HG02588 (cell line): ENCODE measurements around the gene CPA2.

ENCODE experiments used
- ATAC-seq: cut with Tn5 transposase; IDR thresholded peaks from one replicate; pipeline ENCODE4 v1.9.1; 2021; ENCODE audit warnings: mild to moderate bottlenecking, moderate library complexity; ENCODE audit not compliant: unreplicated experiment

The CPA2 gene

GRCh38 chr7:130278860-130279259, 12.2 kb downstream of the CPA2 start:
- ATAC-seq: no peak

DNA sequence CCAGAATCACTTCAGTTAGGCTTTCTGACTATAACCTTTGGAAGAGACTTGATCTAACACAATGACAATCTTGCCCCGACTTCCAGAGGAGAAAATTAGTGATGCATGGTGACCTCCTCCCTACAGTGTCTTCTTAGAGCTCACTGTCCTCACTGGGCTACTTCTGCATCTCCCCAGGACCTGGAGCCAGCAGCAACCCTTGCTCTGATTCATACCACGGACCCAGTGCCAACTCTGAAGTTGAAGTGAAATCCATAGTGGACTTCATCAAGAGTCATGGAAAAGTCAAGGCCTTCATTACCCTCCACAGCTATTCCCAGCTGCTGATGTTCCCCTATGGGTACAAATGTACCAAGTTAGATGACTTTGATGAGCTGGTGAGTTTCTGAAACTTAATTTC, 12.6 kb downstream of the CPA2 start:
- no peak for ATAC-seq

DNA sequence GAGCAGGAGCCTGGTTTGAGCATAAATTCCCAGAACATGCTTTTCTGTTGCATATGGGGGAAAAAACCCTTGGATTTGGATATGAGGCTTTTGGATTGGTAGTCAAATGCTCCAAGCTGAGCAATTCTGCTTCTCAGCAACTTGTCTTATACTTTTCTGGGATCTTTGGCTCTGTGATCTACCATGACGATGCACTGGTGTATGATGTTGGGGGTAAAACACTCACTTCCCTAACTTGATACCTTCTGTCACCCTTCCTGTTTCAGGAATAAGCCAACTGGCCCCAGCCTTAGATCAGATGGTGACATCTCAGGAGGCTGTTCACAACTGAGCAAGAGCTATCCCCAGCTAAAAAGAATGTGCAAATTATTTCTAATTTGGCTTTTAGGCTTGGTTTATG, 13.2 kb downstream of the CPA2 start:
- no peak for ATAC-seq

- ATAC-seq: no peak
Observed at GRCh38 chr7:130281260-130281659, 14.6 kb downstream of the CPA2 start.

- no peak for ATAC-seq
Observed at GRCh38 chr7:130286881-130287280, 20.2 kb downstream of the CPA2 start.

- ATAC-seq: no peak
Observed at GRCh38 chr7:130288168-130288567, 21.5 kb downstream of the CPA2 start.

DNA sequence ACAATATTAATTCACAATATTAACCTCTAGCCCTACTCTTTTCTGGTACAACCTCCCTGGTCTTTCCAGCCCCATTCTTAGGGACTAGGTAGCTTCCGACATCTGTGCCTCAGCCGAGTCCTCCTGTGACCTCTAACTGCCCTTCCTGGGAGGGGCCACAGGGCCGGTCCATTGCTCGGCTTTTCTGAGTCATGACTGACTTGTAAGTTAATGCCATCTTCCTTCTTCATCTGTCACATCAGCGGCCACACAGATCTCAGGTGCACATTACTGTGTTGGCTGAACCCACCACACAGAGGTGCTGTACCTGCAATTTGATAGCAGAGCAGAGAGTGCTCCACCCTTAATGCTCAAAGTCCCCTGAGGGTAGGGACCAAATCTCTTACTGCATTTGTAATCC, 22.2 kb downstream of the CPA2 start:
- ATAC-seq: no peak

- ATAC-seq: no peak
Observed at GRCh38 chr7:130289478-130289877, 22.8 kb downstream of the CPA2 start.

GRCh38 chr7:130290745-130291144, 24.1 kb downstream of the CPA2 start:
- no peak for ATAC-seq

GRCh38 chr7:130292682-130293257, 26.1 kb downstream of the CPA2 start, which contains the start of gene CPA4:
Gene CPA4, plus strand, starts transcription at chr7:130293161. Its CDS starts 20 bp downstream, at chr7:130293181.
- ATAC-seq: no peak

GRCh38 chr7:130293521-130293920, 26.9 kb downstream of the CPA2 start:
- no peak for ATAC-seq

GRCh38 chr7:130294314-130294713, 27.7 kb downstream of the CPA2 start:
- no peak for ATAC-seq

- ATAC-seq: no peak
Observed at GRCh38 chr7:130296221-130296951, 29.7 kb downstream of the CPA2 start.

GRCh38 chr7:130297628-130298543, 31.2 kb downstream of the CPA2 start:
- ATAC-seq: no peak

DNA sequence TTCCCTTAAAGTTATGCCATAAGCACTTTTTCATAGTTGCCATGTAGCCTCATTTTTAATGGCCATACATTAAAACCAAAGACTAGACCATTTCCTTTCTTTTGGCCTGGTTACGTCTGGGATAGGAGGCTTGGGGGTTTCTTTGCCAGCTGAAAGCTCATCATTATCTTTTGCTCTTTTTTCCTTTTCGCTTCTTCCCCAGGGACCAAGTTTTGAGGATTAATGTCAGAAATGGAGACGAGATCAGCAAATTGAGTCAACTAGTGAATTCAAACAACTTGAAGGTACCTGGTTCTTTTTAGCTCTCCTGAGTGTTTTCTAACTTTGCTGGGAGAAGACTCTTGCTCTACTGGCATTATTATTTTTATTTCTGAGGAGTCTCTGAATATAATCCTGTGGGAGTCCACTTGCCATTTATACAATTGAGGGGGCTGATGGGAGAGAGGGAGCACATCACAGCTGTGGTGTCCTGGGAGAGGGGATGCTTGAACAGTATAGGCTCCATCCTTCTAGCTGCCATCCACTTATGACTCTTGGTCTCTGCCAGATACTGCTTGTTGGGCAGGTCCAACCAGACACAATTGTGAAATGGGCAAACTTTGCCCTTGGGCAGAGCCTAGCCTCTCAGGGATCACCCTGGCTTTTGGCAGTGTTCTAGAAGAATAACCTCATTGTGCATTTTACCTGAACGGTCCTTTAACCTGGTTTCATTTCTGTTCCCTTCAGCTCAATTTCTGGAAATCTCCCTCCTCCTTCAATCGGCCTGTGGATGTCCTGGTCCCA, 32.1 kb downstream of the CPA2 start:
- no peak for ATAC-seq

DNA sequence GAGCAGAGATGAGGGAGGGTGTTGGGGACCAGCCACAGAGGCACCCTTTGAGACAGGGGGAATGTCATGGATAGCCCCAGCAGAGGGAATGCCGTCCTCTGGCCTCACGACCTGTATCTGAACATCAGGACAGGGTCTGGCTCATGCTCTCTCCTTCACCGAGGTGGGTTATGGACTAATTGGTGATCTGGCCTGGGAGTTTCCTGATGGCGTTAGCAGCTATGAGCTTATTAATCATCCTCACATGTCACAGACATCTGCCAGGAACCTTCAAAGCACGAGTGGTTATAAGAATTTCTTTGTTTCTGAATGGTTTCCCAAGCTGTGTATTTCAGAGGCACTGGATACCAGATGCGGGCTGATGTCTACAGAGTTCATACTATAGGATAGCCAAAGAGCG, 33.2 kb downstream of the CPA2 start:
- no peak for ATAC-seq

GRCh38 chr7:130301501-130302020, 34.9 kb downstream of the CPA2 start:
- no peak for ATAC-seq

- no peak for ATAC-seq
Observed at GRCh38 chr7:130302649-130303048, 36.0 kb downstream of the CPA2 start.

GRCh38 chr7:130303127-130303526, 36.5 kb downstream of the CPA2 start:
- ATAC-seq: no peak

GRCh38 chr7:130303551-130303950, 36.9 kb downstream of the CPA2 start:
- ATAC-seq: no peak

- no peak for ATAC-seq
Observed at GRCh38 chr7:130303982-130304381, 37.3 kb downstream of the CPA2 start.
